Stimulated activated CD4-positive, alpha-beta T cell treated with anti-CD3 and anti-CD28 coated beads, Interleukin-4, amount 100 ng/mL, for 1 hour (primary cell): ENCODE data around the gene SRGAP2B.
"Not testable (repeated sequence)": the region's sequence is repeated elsewhere in the genome, so short reads cannot be mapped to it uniquely, and the experiment has no call there.

Source experiments
- DNase-seq: peaks from one replicate; pipeline ENCODE4 v3.0.0-alpha.2; 2020

Gene SRGAP2B

GRCh38 chr1:144995833-144996410 lies 99.2 kb downstream of the SRGAP2B start:
- DNase-seq, result not testable (repeated sequence)

- not testable (repeated sequence) for DNase-seq
Observed at GRCh38 chr1:144992915-144993314, 102.2 kb downstream of the SRGAP2B start.

- DNase-seq, result not testable (repeated sequence)
Observed at GRCh38 chr1:144990611-144991010, 104.5 kb downstream of the SRGAP2B start.

- not testable (repeated sequence) for DNase-seq
Observed at GRCh38 chr1:144987131-144987530, 108.0 kb downstream of the SRGAP2B start.

- not testable (repeated sequence) for DNase-seq
Observed at GRCh38 chr1:144986171-144986860, 108.8 kb downstream of the SRGAP2B start.

- not testable (repeated sequence) for DNase-seq
Observed at GRCh38 chr1:144985550-144986170, 109.5 kb downstream of the SRGAP2B start.

- not testable (repeated sequence) for DNase-seq
Observed at GRCh38 chr1:144982802-144983525, 112.2 kb downstream of the SRGAP2B start.

- not testable (repeated sequence) for DNase-seq
Observed at GRCh38 chr1:144981157-144981556, 114.0 kb downstream of the SRGAP2B start.

- not testable (repeated sequence) for DNase-seq
Observed at GRCh38 chr1:144979960-144980595, 115.0 kb downstream of the SRGAP2B start.

- not testable (repeated sequence) for DNase-seq
Observed at GRCh38 chr1:144977856-144978255, 117.3 kb downstream of the SRGAP2B start.

GRCh38 chr1:144971936-144972335 lies 123.2 kb downstream of the SRGAP2B start:
- DNase-seq, result not testable (repeated sequence)

- DNase-seq, result not testable (repeated sequence)
Observed at GRCh38 chr1:144966488-144966887, 128.6 kb downstream of the SRGAP2B start.

GRCh38 chr1:144964765-144965164 lies 130.4 kb downstream of the SRGAP2B start:
- not testable (repeated sequence) for DNase-seq

- DNase-seq, result not testable (repeated sequence)
Observed at GRCh38 chr1:144964186-144964585, 130.9 kb downstream of the SRGAP2B start.

- DNase-seq, result not testable (repeated sequence)
Observed at GRCh38 chr1:144963571-144963970, 131.6 kb downstream of the SRGAP2B start.

- not testable (repeated sequence) for DNase-seq
Observed at GRCh38 chr1:144961604-144962583, 133.2 kb downstream of the SRGAP2B start.

GRCh38 chr1:144960929-144961488 lies 134.1 kb downstream of the SRGAP2B start:
- not testable (repeated sequence) for DNase-seq

GRCh38 chr1:144948390-144948789 lies 146.7 kb downstream of the SRGAP2B start:
- DNase-seq, result not testable (repeated sequence)

- not testable (repeated sequence) for DNase-seq
Observed at GRCh38 chr1:144947495-144947894, 147.6 kb downstream of the SRGAP2B start.

GRCh38 chr1:144946525-144947480 lies 148.3 kb downstream of the SRGAP2B start:
- DNase-seq, result not testable (repeated sequence)
